ENCODE measurements around the gene LPP. TPM values are rescaled to one million over a fixed set of nuclear protein-coding genes. Genes with fewer than 3 reads are reported as not detected.

The LPP gene
- total and polyA plus RNA-seq, 2 of the 4 experiments (the other 2 are of a cell fraction): 16.0 to 130 TPM

- TF ChIP-seq SMC3 (IDR thresholded peaks at IDR 0.05; ENCODE audit: low read depth, low read length) (peak; percentile 9; the same call in 1 of the 2 replicates), CEBPB (IDR thresholded peaks at IDR 0.05; ENCODE audit: low read depth, low read length) (peak; percentile 66; the same call in 1 of the 2 replicates)
These were observed 141.0 kb downstream of the LPP start (continued) for GRCh38 chr3:188294823-188295487.

GRCh38 chr3:188295876-188296275 is 141.9 kb downstream of the LPP start:
- H3K9ac ChIP-seq (ENCODE audit: low read depth, low read length): no peak overlapping the region
- no peaks in the 10 kb centered on the region for H3K9me3 ChIP-seq (ENCODE audit: control insufficient read depth, insufficient read depth, low read length)
- H3K23ac ChIP-seq (ENCODE audit: low read depth, low read length): peak overlapping the region; percentile 40
- no peaks in the 10 kb centered on the region for H3K27me3 ChIP-seq (ENCODE audit: control insufficient read depth, insufficient read depth, low read length)
- peak overlapping the region; percentile 54 for H3K4ac ChIP-seq (ENCODE audit: low read depth, low read length)
- no peak overlapping the region for H3K4me3 ChIP-seq (ENCODE audit: insufficient read depth, low read depth, low read length)
- peak overlapping the region; percentile 20; the same call in 1 of the 2 replicates for H4K91ac ChIP-seq (ENCODE audit: insufficient read depth, low read depth, low read length)
- ChIA-PET POLR2A (ENCODE audit: unreplicated experiment) (no interaction called here), CTCF (no interaction called here)
- H2BK120ac ChIP-seq (ENCODE audit: low read depth, low read length): peak overlapping the region; percentile 17
- no TSS peak for BruUV-seq (replicated peaks)
- no peak overlapping the region for H2AFZ ChIP-seq (replicated peaks; ENCODE audit: low read length, poor library complexity)
- H2BK15ac ChIP-seq (ENCODE audit: low read depth, low read length): peak overlapping the region; percentile 79; the same call in 1 of the 3 replicates
- ATAC-seq (ENCODE audit: low read depth) (no peak), DNase-seq (no peak)
- peaks cover 23% of the 10 kb centered on the region for H3K4me1 ChIP-seq (ENCODE audit: control insufficient read depth, insufficient read depth, low read length)
- H4K8ac ChIP-seq (ENCODE audit: low read depth in 2 of 2, low read length in 2 of 2): peak overlapping the region; percentile 9 to 41; a peak in 3 of 4 replicates
- dilution Hi-C loops (cut with HindIII; ENCODE audit: low sequenced_read_pairs, unreplicated experiment) (no loop called here), in situ Hi-C loops (cut with MboI; ENCODE audit: low sequenced_read_pairs) (no loop called here), intact Hi-C loops (cut with micrococcal nuclease) (no loop called here)
- no CpG with 5 or more reads among the region's 3 CpGs for WGBS, 2 experiments (ENCODE audit: extremely low coverage in 2 of 2, insufficient read length in 1 of 2)
- no peak for TF ChIP-seq CTCF (conservative IDR thresholded peaks at IDR 0.05; ENCODE audit: low read depth, low read length)
- TF ChIP-seq NFE2L2 (IDR thresholded peaks at IDR 0.05; ENCODE audit: low read depth, low read length): no peak
- TF ChIP-seq MAFK (IDR thresholded peaks at IDR 0.05; ENCODE audit: low read depth, low read length): no peak
- TF ChIP-seq MAZ (IDR thresholded peaks at IDR 0.05; ENCODE audit: borderline replicate concordance, low read depth, low read length): no peak
- no peak for TF ChIP-seq RCOR1 (IDR thresholded peaks at IDR 0.05; ENCODE audit: insufficient replicate concordance, low read length)
- no peak for TF ChIP-seq CEBPB (IDR thresholded peaks at IDR 0.05; ENCODE audit: low read depth, low read length)
- no peak for TF ChIP-seq ELK1 (IDR thresholded peaks at IDR 0.05; ENCODE audit: borderline replicate concordance, low read depth, low read length)
- TF ChIP-seq BHLHE40 (IDR thresholded peaks at IDR 0.05; ENCODE audit: low read depth, low read length): no peak
- TF ChIP-seq FOS (IDR thresholded peaks at IDR 0.05; ENCODE audit: low read depth, low read length): no peak
- TF ChIP-seq RFX5 (IDR thresholded peaks at IDR 0.05; ENCODE audit: low read depth, low read length): no peak
- no peak for TF ChIP-seq POLR2A (IDR thresholded peaks at IDR 0.05; ENCODE audit: low read depth, low read length)
- no peak for TF ChIP-seq USF2 (IDR thresholded peaks at IDR 0.05; ENCODE audit: low read depth, low read length)
- peak overlapping the region; percentile 65 for H3K18ac ChIP-seq (ENCODE audit: low read depth, low read length)
- H4K20me1 ChIP-seq (ENCODE audit: insufficient read depth, low read length): peaks cover 41% of the 10 kb centered on the region
- no peak overlapping the region for H3K56ac ChIP-seq (ENCODE audit: extremely low read depth, insufficient read depth, low read length)
- H3K79me1 ChIP-seq (ENCODE audit: low read depth in 1 of 2, low read length in 2 of 2): peaks cover 46 to 67% of the 10 kb centered on the region in 2 experiments
- H3K9me1 ChIP-seq (ENCODE audit: insufficient read depth, low read length): peaks cover 25% of the 10 kb centered on the region
- peak overlapping the region; percentile 89 for H3K14ac ChIP-seq (replicated peaks; ENCODE audit: low read depth, low read length)
- no peak overlapping the region for H2AK9ac ChIP-seq (replicated peaks; ENCODE audit: low read depth, low read length, poor library complexity)
- peak overlapping the region; percentile 67; the same call in 1 of the 2 replicates for H4K5ac ChIP-seq (ENCODE audit: low read depth, low read length)
- H3K4me2 ChIP-seq (ENCODE audit: low read depth, low read length): peak overlapping the region; percentile 50
- peak overlapping the region; percentile 74 for H2BK5ac ChIP-seq (ENCODE audit: low read depth, low read length, poor library complexity, severe bottlenecking)
- peak overlapping the region; percentile 30 for H2BK20ac ChIP-seq (ENCODE audit: low read depth, low read length)
- peak overlapping the region; percentile 55 for H2AK5ac ChIP-seq (ENCODE audit: low read depth, low read length)
- H3K36me3 ChIP-seq (ENCODE audit: control insufficient read depth, insufficient read depth, low read length): no peaks in the 10 kb centered on the region
- H3K27ac ChIP-seq (ENCODE audit: insufficient read depth, low read length): peak overlapping the region; percentile 75; the same call in 1 of the 2 replicates
